OCI-M2 (cell line): ENCODE measurements around the gene KRT12.

Experiments used
- DNase-seq: peaks from one replicate; lab custom pipeline; 2025; ENCODE audit not compliant: unreplicated experiment; lab: John Stamatoyannopoulos, UW

Gene KRT12

DNA sequence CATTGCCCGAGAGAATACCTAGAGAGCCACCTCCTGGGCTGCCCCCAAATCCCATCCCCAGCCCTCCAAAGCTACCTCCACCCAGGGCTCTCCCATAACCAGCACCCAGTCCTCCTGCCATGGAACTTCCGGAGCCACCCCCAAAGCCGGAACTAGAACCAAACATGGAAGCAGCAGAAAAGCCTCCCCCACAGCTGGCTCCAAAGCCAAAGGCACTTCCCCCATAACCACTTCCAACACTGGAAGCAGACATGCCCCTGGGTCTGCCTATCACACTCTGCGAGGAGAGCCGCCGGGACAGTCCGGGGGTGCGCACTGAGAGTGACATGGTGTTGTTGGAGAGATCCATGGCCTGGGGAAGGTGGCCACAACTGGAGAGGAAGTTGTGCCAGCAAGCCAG lies at the start of gene KRT12:
Gene KRT12, minus strand, starts transcription at position 386 of the 400 bp plus-strand sequence. Its CDS starts 37 bp downstream, at position 349.
- DNase-seq: no peak

DNA sequence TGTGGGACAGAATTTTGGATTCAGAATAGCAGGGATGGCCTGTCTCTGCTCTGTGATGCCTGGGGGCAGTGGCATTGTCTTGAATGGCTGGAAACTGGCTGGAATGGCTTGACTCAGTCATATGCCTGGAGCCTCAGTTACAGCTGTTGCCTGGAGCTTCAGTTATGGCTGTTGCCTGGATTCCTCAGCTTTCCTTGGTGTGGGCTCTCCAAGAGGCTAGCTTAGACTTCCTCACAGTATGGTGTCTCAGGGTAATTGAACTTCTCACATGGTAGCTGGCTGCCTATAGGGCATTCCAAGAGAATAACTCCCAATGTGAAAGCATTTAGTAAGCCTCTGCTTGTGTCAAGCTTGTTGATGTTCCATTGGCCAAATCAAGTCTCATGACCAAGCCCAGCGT lies 49.3 kb upstream of the KRT12 start:
- DNase-seq: no peak

DNA sequence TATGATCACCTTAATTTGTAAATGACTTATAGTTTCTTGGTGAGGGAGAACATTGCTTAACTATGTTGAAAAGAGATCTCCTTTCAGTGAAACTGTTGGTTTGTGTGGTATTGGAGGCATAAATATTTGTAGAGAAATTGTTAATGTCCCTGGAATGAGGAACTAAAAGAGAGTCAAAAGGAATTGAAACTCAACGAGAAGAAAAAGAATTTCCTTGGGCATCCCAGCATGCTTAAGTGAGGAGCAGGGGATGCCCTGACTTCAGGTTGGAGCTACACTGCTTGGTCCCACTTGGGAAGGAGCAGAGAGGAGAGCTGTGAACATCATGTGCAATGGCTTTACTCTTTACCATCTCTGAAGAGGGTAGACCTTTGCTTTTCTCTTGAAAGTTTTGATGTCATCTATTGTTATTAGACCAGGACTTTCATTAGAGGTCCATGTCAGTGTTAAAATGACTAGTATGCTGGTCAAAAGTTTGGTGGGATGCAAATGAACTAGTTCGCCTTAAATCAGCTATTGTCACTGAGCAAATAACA lies 48.8 kb upstream of the KRT12 start:
- no peak for DNase-seq

DNA sequence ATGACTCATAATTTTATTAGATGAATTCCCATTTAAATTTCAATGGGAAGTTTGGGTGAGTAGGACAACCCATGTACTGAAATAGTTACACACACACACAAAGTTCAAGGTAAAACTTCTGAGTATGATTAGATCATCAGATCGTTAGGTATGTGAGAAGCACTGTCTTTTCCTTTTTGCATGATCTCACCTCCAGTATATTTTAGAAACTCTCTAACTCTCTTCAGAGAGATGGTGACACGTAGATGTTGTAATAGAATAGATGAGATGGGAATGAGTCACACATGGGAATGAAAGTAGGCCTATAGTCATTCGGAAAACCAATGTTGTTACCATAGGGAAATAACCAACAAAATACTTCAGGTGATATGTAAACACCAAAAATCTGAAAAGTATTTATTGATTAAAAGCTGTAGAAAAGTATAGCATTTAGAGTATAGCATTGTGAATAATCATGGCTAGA lies 48.2 kb upstream of the KRT12 start:
- no peak for DNase-seq

DNA sequence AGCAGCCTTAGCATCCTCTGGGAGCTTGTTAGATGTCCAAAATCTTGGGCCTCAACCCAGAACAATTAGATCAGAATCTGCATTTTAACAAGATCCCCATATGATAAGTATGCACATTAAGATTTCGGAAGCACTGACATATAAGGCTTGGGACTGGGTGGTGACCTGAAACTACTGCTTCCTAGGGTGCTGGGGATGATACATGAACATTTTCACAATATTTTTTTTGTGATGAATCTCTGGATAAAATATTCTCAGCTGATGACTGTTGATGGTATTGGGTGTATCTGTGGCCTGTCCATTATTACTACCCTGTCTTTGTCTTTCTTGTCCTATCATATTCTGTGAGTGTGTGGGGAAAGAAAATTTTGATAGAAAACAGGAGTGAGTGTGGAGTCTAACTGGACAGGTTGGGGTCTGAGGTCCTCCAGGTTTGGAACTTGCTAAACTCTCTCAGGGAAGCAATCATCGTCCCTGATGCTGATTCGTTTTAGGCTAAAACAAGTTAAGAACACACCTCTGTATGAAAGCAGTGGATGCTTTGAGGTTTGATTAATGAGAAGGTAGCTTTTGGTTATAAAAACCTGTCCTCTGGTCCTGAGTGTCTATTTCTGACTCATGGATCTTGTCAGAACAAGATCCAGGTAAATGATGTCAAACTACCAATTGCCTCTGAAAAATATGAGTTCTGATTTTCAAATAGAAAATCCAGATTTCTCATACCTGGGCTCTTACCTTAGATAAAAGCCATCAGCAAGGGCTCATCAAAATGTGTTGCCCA lies 47.2 kb upstream of the KRT12 start:
- DNase-seq: no peak

DNA sequence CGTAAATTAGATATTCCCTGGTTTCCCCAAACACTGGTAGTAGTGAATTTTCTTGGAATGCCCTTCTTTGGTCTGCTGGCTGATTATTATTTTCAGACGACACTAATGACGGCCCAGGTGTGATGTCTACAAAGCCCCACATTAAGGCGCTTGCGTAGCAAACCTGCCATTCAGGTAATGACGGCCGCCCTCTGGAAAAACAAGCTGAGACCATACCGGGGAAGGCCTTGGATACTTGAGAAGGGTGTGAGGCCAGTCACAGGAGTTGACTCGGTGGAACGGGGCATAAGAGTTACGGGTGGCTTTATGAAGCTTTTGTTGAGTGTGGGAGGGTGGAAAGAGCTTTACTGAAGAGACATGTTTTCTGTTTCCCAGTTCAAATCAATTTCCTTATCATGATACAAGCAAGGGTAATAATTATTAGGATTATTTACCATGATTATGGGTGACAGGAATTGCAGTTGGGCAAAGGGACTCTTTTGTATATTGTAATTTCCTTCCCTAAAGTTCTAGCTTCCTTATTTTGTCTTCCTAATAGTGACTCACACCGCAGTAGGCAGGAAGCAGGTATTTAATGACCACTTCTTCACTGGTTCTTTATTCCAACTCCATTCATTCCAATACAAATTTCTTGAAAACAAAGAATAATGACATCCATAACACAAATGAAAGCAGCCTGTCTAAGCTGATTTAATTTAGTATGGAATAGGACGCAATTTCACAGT lies 45.6 kb upstream of the KRT12 start:
- no peak for DNase-seq

DNA sequence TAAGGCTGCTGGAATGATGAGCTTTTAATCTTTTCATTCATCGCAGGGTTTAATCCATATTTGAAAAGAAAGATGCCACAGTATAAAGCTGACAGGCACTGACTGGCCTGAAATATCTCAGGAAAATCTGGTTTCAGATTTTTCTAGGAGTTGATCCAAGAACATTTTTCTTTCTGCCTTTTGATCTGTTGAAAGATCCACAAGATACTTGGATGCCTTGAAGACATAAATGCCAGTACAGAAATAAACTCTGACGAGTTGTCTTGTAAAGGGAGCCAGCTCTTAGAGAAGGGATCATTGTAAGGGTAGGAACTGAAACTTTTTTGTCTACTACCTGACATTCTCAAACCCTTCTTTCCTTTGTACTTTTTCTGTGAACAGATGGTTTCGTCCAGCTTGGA lies 43.4 kb upstream of the KRT12 start:
- no peak for DNase-seq

DNA sequence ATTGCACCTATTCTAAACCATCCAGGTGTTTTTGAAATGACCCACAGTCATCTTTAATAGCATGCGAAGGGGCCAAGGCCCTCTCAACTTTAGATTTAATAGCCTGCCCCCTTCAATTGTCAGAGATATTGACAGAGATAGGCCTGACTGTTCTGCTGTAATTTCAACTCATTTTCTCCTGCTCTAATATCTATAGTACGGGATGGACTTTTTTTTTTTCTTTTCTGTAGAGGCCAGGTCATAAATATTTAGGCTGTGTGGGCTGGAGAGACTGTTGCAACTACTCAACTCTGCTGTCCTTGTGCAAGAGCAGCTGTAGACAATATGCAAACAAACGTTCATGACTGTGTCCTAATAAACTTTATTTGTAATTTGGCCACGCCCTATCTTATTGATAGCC lies 42.7 kb upstream of the KRT12 start:
- no peak for DNase-seq

DNA sequence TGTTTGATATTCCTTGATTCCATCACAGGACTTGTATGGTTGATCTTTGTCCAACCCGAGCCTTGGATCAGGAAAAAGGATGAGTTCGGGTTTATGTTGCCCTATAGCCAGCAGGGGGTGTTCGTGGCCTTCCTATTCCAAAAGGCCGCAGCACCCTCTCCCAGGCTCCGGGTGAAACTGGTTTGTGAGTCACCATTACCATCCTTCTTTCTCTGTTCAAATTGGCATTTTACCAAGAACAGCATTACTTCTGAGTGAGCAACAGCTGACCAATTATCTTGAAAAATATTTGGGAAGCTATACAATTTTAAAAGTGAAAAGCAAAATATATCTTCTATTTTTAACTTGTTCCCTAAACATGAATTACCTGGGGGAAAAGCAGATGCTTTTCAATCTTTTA lies 42.3 kb upstream of the KRT12 start:
- no peak for DNase-seq

DNA sequence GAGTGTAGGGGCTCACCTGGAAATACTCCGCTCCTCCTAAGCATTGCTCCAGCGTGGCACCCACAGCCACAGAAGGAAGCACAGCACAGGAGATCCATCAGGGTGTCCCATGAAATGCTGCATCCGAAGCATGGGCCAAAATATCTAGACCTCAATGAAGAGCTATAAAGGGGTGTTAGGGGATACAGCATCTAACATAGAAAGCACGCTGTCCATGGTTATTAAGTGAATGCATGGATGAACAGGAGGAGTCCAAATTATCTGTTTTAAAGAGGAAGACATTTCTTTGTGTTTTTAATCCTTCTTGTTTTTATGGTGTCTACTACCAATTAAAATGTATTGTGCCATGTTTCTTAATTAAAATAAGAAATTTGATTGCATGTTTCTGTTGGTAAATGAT lies 39.6 kb upstream of the KRT12 start:
- DNase-seq: no peak

DNA sequence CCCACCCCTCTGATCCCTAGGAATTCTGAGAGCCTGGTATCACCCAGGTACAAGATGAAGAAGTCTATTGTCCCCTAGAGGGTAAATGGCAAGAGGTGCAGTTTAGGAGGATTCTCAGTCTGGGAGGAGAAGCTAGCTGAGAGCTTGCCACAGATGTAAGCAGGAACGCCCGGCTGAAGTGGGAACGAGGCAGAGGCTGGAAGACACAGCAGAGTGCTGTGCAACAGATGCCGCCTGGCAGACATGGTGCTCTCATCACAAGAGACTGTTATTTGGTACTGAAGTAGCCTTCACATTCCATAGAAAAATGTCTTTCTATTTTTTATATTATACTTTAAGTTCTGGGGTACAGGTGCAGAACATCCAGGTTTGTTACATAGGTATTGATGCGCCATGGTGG lies 38.3 kb upstream of the KRT12 start:
- DNase-seq: no peak

DNA sequence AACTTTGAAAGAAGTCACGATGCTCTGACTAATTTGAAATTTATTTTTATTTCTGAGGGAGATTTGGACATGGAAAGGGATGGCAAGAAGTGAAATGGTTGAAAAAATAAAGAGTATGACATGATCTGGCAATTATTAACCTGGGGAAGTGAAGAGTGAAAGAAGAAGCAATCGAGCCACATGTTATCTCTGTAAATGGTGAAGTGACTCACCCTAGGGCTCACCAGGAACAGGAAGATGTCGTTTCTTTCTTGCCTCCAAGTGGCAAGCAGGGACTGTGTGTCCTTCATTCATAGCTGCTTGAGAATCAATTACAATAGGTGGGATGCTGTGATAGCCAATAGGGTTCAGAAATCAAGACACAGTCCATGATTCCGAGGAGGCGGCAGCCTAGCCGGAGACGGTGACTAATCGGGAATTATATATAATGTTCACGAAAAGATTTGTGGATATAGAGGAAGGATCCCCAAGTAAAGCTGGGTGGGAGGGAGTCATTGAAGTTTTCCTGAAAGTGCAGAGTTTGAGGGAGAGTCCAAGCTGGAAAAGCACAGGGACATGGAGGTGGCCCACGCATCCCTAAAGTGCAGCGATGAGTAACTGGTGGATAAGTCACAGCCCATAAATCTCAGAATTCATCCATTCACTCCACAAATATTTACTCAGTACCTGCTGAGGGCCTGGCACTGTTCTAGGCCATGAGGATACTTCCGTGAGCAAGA lies 36.3 kb upstream of the KRT12 start:
- no peak for DNase-seq

DNA sequence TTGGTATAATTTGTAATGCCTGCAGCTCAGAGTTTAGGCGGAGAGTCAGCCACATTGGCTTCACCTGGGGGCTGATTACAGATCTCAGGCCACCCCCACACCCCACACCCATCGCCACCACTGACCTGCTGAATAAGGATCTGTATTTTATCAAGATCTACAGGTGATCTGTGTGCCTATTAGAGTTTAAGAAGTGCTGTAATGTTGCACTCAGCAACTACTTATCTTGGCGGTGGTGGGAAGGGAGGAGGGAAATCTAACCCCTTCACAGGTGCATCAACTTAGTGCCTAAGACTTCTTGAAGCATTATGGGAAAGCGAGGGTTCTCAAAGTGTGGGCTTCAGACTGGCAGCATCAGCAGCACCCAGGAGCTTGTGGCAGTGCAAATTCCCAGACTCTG lies 35.5 kb upstream of the KRT12 start:
- DNase-seq: no peak

DNA sequence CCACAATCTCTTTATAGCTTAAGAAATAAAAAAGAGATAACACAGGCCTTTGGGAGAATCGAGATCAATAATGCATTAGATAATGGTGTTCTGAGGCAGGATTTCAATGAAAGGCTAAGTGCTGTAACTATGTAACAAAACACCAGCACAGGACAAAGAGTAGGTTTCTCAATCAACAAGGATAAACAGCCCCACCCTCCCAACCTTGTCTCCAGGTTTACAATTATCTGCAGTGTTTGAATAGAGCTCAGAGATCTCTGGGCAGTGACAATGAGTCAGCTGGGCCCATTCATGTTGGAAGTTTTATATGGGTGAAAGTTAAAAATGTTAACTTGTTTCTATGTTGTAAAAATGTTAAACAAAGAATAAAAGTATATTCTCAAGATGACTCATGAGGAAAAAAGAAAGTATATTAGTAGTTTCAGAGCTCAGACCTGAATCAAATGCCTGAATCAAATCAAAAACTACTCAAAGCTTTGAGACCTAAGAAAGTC lies 35.0 kb upstream of the KRT12 start:
- DNase-seq: no peak

DNA sequence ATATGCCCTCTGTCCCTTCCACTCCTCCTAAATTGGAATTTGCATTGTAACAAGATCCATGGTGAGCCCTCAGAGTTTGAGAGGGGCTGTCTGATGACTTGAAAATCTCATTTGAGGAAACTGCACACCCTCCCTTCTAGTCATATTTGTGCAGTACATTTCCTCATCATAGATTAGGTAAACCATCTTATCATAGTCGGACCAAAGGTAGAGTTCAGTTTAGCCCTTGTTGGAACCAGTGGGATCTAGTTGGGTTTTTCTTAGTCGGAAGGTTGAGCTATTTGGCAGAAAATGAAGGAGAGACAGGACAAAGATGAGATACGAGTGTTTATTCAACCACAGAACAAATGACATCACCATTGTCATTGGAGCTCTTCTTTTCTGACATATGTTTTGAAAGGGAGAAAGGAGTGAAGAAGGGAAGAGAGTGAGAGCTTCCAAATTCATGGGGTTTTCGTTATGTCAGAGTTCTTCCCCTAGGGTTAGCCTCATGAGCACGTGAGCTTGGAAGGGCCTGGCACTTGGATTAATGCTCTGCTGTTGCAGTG lies 33.9 kb upstream of the KRT12 start:
- no peak for DNase-seq

DNA sequence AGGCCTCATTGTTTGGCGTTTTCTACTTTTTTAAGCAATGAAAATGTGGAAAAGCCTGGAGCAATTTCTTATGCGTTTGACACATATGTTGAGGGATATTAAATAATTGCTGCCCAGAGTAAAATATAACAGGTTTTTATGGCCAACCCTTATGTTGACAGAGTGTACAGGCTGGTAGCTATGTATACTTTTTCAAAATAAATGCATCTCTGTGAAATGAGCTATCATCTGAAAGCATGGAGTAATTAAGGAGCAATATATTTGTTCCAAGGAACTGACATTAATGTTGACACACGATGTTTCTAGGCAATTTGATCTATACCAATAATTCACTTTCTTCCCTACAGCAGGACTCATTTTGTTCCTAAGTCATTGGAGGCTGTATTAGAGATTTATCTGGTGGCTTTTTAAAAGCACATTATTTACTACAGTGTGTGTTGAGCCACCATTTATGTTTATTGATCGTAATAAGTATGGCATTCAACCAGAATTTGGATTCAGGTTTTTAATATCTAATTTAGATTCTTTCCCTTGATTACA lies 30.0 kb upstream of the KRT12 start:
- no peak for DNase-seq

DNA sequence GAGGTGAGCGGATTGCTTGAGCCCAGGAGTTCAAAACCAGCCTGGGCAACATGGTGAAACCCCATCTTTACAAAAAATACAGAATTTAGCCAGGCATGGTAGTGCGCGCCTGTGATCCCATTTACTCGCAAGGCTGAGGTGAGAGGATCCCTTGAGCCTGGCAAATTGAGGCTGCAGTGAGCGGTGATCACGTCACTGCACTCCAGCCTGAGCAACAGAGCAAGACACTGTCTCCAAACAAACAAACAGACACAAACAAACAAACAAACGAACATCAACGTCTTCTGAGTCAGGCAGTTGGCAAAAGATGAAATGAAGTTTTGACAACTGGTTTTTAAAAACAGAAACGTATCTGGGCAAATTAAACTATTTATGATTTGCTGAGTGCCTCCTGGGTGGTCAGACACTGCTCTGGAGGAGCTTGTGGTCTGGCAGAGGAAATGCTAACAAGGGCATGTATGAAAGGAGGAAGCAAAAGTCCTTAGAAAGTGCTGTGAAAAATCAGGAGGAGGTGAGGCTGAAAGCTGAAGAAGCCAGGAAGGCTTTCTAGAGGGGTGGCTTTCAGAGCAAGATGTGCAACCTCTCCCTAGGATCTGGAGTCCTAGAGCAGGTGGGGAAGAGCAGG lies 28.2 kb upstream of the KRT12 start:
- no peak for DNase-seq

DNA sequence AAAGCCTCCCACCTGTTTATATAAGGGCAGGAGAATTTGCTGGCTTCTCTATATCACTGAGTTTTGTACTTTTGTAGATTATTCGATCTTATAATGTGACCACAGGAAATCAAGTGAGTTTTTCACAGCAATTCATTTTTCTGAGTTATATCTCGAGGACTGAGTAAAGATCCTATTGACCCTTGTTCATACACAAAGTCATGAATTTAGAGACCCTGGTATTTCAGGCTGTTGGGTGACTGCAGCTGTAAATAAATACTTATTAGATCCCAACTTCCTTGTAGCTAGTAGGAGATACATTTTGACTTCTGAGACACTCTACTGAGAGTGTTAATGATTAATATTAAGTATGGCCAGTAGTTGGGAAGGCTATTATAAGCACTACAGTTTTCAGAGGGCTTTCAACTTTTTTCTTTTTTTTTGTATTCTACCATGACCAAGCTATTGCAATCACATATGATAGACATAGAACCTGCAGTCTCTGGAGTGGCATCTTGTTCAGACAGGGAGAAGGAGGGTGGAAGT lies 21.2 kb upstream of the KRT12 start:
- DNase-seq: no peak

DNA sequence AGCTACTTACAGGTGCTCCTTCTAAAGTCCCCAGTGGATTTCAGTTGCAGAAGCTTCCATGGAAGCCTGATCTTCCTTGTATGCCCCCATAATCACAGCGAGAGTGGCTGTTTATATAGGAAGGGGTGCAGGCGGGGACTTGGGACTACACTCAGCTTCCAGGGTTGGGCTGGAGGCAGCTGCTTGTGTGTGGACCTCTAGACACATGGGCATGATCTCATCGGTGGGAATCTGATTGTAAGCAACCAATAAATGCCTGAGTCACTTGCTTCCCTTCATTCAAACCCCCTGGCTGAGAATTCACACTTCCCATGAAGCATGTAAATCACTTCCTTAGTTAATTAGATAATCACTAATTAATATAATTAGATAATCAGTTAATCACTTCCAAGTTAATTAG lies 19.1 kb upstream of the KRT12 start:
- no peak for DNase-seq
